HG03025 (cell line): ENCODE measurements around the gene PTPRA.
"Not testable (repeated sequence)": the region's sequence is repeated elsewhere in the genome, so short reads cannot be mapped to it uniquely, and the experiment has no call there.

ENCODE experiments used
- ATAC-seq: cut with Tn5 transposase; IDR thresholded peaks from one replicate; pipeline ENCODE4 v1.9.1; 2021; ENCODE audit warnings: mild to moderate bottlenecking, moderate library complexity; ENCODE audit not compliant: unreplicated experiment, low FRiP score

The PTPRA gene

DNA sequence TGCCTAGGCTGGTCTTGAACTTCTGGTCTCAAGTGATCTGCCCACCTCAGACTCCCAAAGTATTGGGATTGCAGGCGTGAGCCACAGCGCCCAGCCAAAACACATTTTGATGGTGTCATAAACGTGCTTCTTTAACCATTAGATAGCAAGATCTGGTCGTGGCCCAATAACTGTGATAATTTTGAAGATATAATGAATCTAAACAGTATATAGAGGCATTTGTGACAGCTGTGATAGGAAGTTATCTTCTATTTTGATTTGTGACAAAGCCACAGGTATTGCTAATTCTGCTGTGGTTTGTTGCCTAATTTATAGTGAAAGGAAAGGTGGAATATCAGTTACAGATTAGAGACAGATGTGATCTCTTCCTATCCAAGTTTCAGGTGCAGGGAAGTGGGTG is 197.4 kb downstream of the PTPRA start:
- ATAC-seq = no peak

DNA sequence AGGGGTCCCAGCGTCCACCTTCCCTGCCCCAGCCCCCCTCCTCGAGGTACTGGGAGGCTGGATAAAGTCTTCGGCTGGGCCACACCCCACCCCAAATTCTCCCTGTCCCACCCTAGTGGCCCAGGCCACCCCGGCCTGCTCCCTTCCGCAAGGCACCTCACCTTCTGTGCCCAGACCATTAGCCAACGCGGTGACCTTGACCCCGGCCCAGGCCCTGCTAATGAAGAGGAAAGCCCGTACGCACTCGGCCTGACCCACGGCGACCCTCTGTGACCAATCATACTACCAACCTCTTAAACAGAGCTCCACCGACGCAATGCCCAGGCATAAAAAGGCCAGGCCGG is 198.0 kb downstream of the PTPRA start:
- no peak for ATAC-seq

DNA sequence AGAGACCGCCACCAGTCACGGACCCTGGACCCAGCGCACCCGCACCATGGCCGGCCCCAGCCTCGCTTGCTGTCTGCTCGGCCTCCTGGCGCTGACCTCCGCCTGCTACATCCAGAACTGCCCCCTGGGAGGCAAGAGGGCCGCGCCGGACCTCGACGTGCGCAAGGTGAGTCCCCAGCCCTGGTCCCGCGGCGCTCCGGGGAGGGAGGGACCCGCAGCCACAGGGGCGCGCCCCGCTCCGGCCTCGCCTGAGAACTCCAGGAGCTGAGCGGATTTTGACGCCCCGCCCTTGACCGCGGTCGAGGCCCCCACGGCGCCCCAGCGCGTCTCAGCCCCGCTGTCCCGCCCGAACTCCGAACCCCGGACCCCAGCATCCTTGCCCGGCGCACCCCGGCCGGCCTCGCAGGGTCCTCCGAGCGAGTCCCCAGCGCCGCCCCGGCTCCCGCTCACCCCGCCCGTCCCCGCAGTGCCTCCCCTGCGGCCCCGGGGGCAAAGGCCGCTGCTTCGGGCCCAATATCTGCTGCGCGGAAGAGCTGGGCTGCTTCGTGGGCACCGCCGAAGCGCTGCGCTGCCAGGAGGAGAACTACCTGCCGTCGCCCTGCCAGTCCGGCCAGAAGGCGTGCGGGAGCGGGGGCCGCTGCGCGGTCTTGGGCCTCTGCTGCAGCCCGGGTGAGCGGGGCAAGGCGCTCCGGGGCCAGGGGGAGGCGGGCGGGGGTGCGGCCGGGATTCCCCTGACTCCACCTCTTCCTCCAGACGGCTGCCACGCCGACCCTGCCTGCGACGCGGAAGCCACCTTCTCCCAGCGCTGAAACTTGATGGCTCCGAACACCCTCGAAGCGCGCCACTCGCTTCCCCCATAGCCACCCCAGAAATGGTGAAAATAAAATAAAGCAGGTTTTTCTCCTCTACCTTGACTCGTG is 198.6 kb downstream of the PTPRA start, which contains the start of gene OXT:
OXT (plus strand) TSS at position 11 of the 920 bp plus-strand sequence; CDS start at position 47, 36 bp downstream.
- ATAC-seq = no peak

DNA sequence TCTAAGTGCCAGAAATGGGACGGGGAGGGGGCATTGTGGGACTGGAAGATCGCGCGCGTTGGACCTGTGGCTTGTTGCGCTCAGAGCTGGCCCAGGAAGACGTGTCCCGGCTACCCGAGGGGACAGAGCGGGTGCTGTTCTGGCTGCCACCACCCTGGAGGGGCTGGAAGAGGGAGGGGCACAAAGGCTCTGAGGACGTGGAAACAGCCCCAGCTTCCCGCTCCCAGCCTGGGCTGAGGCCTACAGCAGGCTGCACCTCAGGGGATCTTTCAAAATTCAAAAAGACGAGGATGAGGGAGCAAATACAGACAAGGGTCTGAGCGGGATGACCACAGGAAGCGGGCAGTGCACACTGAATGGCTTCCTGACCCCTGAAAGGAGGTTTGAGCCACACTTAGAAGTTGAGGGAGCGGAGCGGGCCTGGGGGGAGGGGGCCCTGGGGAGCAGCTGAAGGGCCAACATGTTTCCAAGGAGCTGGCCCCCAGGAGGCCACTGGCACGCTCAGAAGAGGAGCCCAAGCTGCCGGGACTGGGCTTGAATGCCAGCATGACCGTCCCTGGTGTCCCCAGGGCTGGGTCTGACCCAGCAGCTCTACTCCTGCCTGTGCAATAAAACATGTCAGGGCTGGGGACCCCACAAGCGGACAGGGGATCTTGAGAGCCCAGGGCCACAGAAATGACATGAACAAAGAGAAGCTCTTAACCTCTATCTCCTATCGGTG is 199.4 kb downstream of the PTPRA start:
- no peak for ATAC-seq

DNA sequence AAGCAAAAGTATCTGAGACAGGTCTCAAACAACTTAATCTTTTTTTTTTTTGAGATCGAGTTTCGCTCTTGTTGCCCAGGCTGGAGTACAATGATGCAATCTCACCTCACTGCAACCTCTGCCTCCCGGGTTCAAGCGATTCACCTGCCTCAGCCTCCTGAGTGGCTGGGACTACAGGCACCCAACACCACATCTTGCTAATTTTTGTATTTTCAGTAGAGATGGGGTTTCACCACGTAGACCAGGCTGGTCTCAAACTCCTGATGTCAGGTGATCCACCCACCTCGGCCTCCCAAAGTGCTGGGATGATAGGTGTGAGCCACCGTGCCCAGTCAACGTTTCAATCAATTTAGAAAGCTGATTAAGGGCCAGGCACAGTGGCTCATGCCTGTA is 200.0 kb downstream of the PTPRA start:
- ATAC-seq = not testable (repeated sequence)

DNA sequence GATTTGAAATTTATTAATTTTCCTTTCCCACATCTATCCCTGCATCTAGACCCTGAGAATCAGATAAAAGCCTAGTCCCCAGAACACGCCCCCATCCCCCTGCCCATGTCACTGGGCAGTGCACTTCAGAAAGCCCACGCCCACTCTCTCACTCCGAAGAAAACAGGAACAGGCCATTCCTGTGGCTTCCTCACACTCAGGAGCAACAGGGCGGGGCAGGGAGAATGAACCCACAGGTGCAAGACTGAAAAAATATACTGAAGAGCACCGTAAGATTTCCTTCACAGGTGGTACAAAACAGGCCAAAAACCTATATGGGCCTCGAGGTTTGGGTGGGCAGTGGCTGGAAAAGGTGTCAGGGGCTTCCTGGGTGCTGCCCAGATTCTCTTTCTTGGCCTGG is 201.5 kb downstream of the PTPRA start:
- ATAC-seq = no peak

DNA sequence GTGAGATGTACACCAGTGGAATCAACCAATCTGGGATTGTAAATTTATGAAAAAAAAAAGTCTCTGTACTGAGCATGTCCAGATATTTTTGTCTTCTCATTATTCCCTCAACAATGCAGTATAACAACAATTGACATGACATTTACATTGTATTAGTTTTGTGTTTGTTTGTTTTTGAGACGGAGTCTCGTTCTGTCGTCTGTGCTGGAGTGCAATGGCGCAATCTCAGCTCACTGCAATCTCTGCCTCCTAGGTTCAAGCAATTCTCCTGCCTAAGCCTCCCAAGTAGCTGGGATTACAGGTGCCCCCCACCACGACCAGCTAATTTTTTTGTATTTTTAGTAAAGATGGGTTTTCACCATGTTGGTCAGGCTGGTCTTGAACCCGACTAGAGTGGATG is 202.0 kb downstream of the PTPRA start:
- ATAC-seq = not testable (repeated sequence)

DNA sequence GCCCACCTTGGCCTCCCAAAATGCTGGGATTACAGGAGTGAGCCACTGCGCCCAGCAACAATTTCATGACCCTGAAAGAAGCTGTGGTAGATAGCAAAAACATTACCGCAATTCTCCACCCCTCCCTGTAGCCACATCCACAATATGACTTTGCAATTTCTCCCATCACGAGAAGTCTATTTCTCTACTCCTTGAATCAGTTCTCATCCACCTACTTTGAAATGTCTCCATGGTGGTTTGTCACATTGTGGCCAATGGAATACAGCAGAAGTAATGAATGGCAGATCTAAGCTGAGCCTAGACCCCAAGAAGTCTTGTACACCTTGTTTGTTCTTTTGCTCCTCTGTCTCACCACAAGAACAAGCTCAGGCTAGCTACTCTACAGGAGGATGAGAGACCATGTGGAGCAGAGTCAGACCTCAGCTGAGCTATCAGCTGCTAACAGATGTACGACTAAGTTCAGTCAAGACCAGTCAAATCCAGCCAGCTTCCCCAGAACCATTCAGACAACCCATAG is 204.4 kb downstream of the PTPRA start:
- no peak for ATAC-seq

DNA sequence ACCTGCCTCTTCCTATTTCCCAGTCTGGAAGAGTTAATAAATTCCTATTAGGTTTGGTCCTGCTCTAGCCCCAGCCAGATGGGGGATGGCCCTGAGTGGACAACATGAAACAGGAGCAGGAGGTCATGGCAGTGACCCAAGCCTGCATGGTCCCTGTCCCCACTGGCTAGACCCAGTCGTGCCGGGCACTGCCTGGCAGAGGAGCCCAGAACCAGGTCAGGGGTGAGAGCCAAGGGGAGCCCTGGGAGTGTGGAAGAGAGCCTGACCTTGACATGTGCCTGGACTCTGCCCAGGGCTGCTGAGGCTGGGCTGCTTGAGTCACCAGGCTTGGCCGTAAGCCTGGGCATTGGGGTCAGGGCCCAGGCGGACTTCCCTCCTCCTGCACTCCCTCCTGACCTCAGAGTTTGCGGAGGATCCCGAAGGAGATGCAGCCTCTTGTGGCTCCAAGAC is 207.7 kb downstream of the PTPRA start:
- ATAC-seq = no peak

DNA sequence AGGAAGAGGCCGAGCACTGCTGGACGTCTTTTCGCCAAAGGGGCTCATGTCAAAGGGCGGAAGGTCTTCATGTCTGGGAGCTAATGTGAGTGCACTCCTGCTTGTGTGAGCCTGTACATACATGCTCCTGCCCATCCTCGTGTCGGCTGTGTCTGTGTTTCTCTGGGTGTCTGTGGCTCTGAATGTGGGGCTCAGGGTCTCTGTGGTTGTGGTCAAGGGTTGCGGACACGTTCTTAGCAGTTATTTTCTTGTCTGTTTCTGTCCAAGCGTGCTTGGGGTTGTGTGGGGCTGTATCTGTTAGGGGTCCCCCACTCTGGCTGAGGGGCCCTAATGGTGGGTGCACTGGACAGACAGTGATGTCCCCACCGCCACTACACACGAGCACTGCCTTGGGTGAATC is 208.4 kb downstream of the PTPRA start:
- no peak for ATAC-seq

DNA sequence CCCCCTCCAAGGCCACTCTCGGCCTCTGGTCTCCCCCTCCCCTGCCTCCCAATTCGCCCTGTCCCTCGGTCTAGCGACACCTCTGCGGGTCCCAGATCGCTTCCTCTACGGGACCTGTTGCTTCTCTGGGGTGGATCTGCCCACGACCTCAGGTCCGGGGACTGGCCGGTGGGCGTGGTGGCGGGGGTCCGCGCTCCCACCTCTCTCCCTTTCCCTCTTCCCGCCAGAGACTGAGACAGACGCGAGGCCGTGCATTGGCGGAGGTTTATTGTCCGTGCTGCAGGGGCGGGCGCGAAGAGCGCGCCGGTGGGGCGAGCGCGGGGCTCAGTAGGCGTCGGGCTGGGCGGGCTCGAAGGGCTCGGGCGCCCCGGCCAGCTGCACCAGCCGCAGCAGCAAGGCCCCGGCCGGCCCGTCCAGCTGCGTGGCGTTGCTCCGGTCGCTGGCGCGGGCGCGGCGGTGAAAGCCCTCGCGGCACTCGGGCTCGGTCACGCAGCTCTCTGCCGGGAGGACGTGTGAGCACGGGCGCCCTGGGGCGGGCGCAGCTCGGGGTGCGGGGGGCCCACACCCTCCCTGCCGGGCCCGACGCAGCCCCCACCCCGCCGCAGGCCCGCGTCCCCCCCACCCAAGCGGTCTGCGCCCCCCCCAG is 209.1 kb downstream of the PTPRA start:
- no peak for ATAC-seq

DNA sequence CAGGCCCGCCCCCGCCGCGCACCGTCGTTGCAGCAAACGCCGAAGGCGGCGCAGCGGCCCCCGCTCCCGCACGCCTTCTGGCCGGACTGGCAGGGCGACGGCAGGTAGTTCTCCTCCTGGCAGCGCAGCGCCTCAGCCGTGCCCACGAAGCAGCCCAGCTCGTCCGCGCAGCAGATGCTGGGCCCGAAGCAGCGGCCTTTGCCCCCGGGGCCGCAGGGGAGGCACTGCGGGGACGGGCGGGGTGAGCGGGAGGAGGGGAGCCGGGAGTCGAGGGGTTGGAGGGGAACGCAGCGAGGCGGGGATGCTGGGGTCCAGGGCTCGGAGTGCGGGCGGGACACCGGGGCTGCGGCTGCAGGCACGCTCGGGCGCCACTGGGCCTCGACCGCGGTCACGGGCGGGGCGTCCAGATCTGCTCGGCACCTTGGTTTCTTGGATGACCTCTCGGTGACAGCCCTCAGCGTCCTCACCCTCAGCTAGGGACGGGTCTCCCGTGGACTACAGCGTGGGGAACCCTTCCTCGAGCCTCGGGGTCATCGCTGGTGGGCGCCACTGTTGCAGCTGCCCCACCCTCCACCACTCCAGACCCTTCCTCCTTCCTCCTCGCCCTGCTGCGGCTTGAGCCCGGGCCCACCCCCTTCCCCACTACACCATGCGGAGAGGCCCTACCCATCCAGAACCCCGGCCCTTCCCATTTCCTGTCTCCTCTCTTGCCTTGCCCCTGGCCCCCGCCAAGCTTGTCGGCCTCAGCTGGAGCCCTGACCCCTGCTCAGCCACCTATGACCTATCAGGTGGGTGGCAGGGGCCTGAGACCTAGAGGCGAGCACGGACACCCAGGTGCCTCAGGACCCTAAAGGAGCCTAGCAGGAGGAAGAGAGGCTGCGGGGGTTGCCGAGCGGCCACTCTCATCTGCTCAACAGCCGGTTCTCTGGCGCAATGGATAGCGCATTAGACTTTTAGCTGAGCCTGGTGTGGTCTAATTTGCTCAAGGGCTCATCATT is 210.0 kb downstream of the PTPRA start:
- ATAC-seq = no peak

DNA sequence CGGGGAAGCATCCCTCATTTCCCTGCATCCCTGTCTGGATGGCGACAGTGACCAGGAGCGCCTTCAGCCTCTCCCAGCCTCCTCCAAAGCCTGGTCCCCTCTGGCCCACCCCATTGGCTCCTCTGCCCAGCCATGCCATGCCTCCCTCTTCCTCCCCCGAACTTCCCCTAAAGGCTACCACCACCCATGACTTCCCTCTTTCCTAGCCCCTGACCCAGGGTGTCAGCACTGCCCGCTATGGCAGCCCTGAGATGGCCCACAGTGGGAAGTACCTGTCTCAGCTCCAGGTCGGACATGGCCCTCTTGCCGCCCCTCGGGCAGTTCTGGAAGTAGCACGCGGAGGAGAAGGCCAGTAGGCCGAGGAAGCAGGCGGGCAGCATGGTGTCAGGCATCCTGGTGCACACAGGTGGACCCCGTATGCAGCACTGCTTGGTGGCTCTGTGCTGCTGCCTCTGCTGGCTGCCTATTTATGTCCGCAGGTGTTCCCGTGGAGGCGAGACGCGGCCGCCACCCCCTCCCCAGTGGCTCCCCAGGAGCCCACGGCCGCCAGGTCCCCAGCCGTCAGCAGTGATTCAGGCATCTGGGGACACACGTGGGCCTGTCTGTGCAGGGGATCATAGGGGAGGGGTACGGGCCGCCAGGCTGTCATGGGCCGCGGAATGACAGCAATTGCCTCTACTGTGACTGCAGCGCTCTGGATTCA is 211.2 kb downstream of the PTPRA start, which contains the start of gene AVP:
AVP (minus strand) TSS at position 442 of the 703 bp plus-strand sequence; CDS start at position 392, 50 bp downstream.
- no peak for ATAC-seq

DNA sequence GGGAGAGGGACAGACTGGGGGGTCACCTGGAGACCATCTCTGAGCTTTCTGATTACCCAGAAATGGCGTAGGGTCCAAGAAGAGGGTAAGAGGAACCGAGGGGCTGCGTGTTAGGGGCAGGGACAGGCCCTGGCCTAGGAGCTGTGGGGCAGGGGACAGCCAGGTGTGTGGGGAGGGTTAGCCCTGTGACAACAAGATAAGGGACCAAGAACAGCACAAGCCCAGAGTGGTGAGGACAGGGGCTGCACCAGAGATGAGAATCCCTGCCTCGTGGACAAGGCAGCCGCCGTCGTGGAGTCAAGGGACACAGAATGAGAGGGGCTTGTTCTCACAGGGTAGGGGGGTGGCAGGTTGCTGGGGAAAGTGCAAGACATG is 211.7 kb downstream of the PTPRA start:
- ATAC-seq = no peak

DNA sequence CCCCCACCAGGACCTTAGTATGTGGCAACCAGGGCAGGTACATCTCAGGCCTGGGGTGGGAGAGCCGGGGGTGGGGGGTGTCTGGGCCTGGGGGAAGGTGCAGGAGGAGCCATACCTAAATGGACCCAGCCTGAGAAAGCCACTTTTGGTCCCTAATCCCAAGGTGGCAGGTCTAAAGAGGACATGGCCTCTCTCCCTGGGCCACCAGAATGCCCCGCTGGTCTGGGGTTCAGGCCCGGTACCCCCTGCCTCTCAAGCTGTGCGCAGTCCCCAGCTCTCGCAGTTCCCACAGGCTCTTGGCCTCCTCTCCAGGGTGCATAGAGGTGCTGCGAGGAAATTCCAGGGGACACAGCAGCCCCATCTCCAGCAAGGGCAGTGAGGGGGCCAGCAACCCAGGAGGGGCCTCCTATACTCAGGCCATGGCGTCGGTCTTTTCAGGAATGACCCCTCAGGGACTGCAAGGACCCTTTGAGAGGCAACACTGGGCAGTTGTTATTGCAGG is 212.3 kb downstream of the PTPRA start:
- no peak for ATAC-seq

DNA sequence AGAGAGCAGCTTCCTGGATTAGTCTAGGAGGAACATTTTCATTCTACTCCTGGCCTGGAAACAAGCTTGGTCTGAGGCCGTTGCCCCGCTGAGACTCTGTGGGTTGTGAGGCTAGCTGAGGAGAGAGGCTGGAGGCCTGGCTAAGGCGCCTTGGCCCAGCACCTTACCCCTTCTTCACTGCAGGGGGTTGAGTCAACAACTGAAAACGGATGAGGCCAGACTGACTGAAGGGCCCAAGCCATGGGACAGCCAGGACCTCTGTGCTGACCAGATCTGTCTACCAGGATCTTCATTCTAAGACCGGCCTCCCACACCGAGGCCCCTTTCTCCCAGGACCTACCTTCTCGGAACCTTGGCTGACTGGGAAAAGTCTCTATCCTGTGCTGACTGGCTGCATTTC is 214.8 kb downstream of the PTPRA start:
- no peak for ATAC-seq
